Esophagus muscularis mucosa (tissue), 4 donors: ENCODE results near the gene GPR27.

Experiments
- CTCF ChIP-seq, 3 experiments: fragments of 200-600 bp in 2 of 3; fragments of 450-650 bp in 1 of 3; sonication (generic) in 2 of 3; IDR thresholded peaks; one replicate each; pipeline ENCODE4 v1.5.1; 2017 to 2019; ENCODE audit warnings: antibody characterized with exemption in 3 of 3, mild to moderate bottlenecking in 2 of 3, moderate library complexity in 1 of 3
- EP300 ChIP-seq: sonication (generic); formaldehyde crosslinking; IDR thresholded peaks from one replicate; pipeline ENCODE4 v1.6.1; 2017; ENCODE audit warnings: antibody characterized with exemption
- POLR2A ChIP-seq: fragments of 450-650 bp; IDR thresholded peaks from one replicate; pipeline ENCODE4 v1.6.1; 2017; ENCODE audit warnings: antibody characterized with exemption, moderate library complexity, mild to moderate bottlenecking, low read depth
- POLR2AphosphoS5 ChIP-seq, 2 donors: sonication (generic); formaldehyde crosslinking; IDR thresholded peaks; one replicate each; pipeline ENCODE4 v1.6.1; 2017; ENCODE audit warnings: antibody characterized with exemption in 2 of 2

- TF ChIP-seq POLR2AphosphoS5 (IDR thresholded peaks at IDR 0.05): no peak
- TF ChIP-seq CTCF (IDR thresholded peaks at IDR 0.05): no peak
- TF ChIP-seq POLR2A: no peak
- no peak for TF ChIP-seq EP300
These were observed 29.5 kb downstream of the GPR27 start for GRCh38 chr3:71783152-71783551.
